Activated T-cell treated with anti-CD3 and anti-CD28 coated beads, Interleukin-2, amount 50 U/mL, for 24 hours (primary cell): ENCODE results near the gene SPEF2.

ENCODE experiments used
- DNase-seq: peaks from one replicate; pipeline ENCODE4 v3.0.0-alpha.2; 2020
- H3K27ac Mint-ChIP-seq: 2 replicates; pipeline ENCODE4 v1.8.0; 2020; ENCODE audit warnings: mild to moderate bottlenecking, mixed read lengths
- H3K27me3 Mint-ChIP-seq: 2 replicates; pipeline ENCODE4 v1.8.0; 2020; ENCODE audit warnings: mixed read lengths
- H3K36me3 Mint-ChIP-seq: 2 replicates; pipeline ENCODE4 v1.8.0; 2020; ENCODE audit warnings: low read depth, mixed read lengths
- H3K4me1 Mint-ChIP-seq: 2 replicates; pipeline ENCODE4 v1.8.0; 2020; ENCODE audit warnings: low read depth, mixed read lengths
- H3K4me3 Mint-ChIP-seq: 2 replicates; pipeline ENCODE4 v1.8.0; 2020; ENCODE audit warnings: mild to moderate bottlenecking, moderate library complexity, mixed read lengths
- H3K9me3 Mint-ChIP-seq: 2 replicates; pipeline ENCODE4 v1.8.0; 2020; ENCODE audit warnings: mixed read lengths

The SPEF2 gene

GRCh38 chr5:35771300-35771699 lies 153.6 kb downstream of the SPEF2 start:
- Mint-ChIP-seq H3K27ac (no peak overlapping the region), H3K4me1 (peaks cover 48% of the 10 kb centered on the region), H3K9me3 (no peaks in the 10 kb centered on the region), H3K27me3 (no peaks in the 10 kb centered on the region), H3K36me3 (no peaks in the 10 kb centered on the region), H3K4me3 (no peak overlapping the region)
- no peak for DNase-seq

GRCh38 chr5:35771839-35772238 lies 154.2 kb downstream of the SPEF2 start:
- no peaks in the 10 kb centered on the region for H3K9me3 Mint-ChIP-seq
- peaks cover 53% of the 10 kb centered on the region for H3K4me1 Mint-ChIP-seq
- H3K36me3 Mint-ChIP-seq, result no peaks in the 10 kb centered on the region
- H3K27ac Mint-ChIP-seq, result no peak overlapping the region
- DNase-seq, result no peak
- no peak overlapping the region for H3K4me3 Mint-ChIP-seq
- no peaks in the 10 kb centered on the region for H3K27me3 Mint-ChIP-seq

GRCh38 chr5:35773967-35774366 lies 156.3 kb downstream of the SPEF2 start:
- Mint-ChIP-seq H3K27me3 (no peaks in the 10 kb centered on the region), H3K27ac (peak overlapping the region; percentile 84), H3K4me1 (peaks cover 71% of the 10 kb centered on the region), H3K36me3 (peaks cover 2% of the 10 kb centered on the region), H3K9me3 (no peaks in the 10 kb centered on the region), H3K4me3 (no peak overlapping the region)
- DNase-seq, result no peak

GRCh38 chr5:35776757-35777156 lies 159.1 kb downstream of the SPEF2 start:
- no peaks in the 10 kb centered on the region for H3K9me3 Mint-ChIP-seq
- H3K4me3 Mint-ChIP-seq, result no peak overlapping the region
- no peak for DNase-seq
- H3K4me1 Mint-ChIP-seq, result peaks cover 85% of the 10 kb centered on the region
- H3K27me3 Mint-ChIP-seq, result no peaks in the 10 kb centered on the region
- H3K27ac Mint-ChIP-seq, result peak overlapping the region; percentile 85
- peaks cover 2% of the 10 kb centered on the region for H3K36me3 Mint-ChIP-seq

- Mint-ChIP-seq H3K27me3 (no peaks in the 10 kb centered on the region), H3K27ac (peak overlapping the region; percentile 95), H3K4me1 (peaks cover 86% of the 10 kb centered on the region), H3K4me3 (peak overlapping the region; percentile 42), H3K9me3 (no peaks in the 10 kb centered on the region), H3K36me3 (peaks cover 2% of the 10 kb centered on the region)
- peak; percentile 67 for DNase-seq
Measured at GRCh38 chr5:35777358-35778087, 159.9 kb downstream of the SPEF2 start.

- no peak for DNase-seq
- H3K4me1 Mint-ChIP-seq, result peaks cover 91% of the 10 kb centered on the region
- H3K27me3 Mint-ChIP-seq, result no peaks in the 10 kb centered on the region
- H3K9me3 Mint-ChIP-seq, result no peaks in the 10 kb centered on the region
- peaks cover 2% of the 10 kb centered on the region for H3K36me3 Mint-ChIP-seq
- peak overlapping the region; percentile 95 for H3K27ac Mint-ChIP-seq
- H3K4me3 Mint-ChIP-seq, result no peak overlapping the region
Measured at GRCh38 chr5:35778259-35778769, 160.7 kb downstream of the SPEF2 start.

- Mint-ChIP-seq H3K4me3 (peak overlapping the region; percentile 39), H3K27me3 (no peaks in the 10 kb centered on the region), H3K4me1 (peaks cover 90% of the 10 kb centered on the region), H3K27ac (peak overlapping the region; percentile 87), H3K36me3 (peaks cover 2% of the 10 kb centered on the region), H3K9me3 (no peaks in the 10 kb centered on the region)
- DNase-seq, result peak; percentile 66
Measured at GRCh38 chr5:35780236-35780635, 162.6 kb downstream of the SPEF2 start.

- Mint-ChIP-seq H3K36me3 (peaks cover 4% of the 10 kb centered on the region), H3K27me3 (no peaks in the 10 kb centered on the region), H3K4me1 (peaks cover 88% of the 10 kb centered on the region), H3K27ac (peak overlapping the region; percentile 87), H3K4me3 (peak overlapping the region; percentile 39), H3K9me3 (no peaks in the 10 kb centered on the region)
- DNase-seq, result no peak
Measured at GRCh38 chr5:35781181-35781790, 163.6 kb downstream of the SPEF2 start.

GRCh38 chr5:35783551-35783950 lies 165.9 kb downstream of the SPEF2 start:
- peak overlapping the region; percentile 96 for H3K27ac Mint-ChIP-seq
- H3K4me3 Mint-ChIP-seq, result no peak overlapping the region
- DNase-seq, result no peak

GRCh38 chr5:35785601-35786085 lies 168.0 kb downstream of the SPEF2 start:
- H3K27ac Mint-ChIP-seq, result peak overlapping the region; percentile 98
- H3K36me3 Mint-ChIP-seq, result peaks cover 6% of the 10 kb centered on the region
- peaks cover 91% of the 10 kb centered on the region for H3K4me1 Mint-ChIP-seq
- H3K9me3 Mint-ChIP-seq, result no peaks in the 10 kb centered on the region
- H3K27me3 Mint-ChIP-seq, result no peaks in the 10 kb centered on the region
- H3K4me3 Mint-ChIP-seq, result peak overlapping the region; percentile 51
- peak; percentile 74 for DNase-seq

More at GRCh38 chr5:35783551-35783950, 165.9 kb downstream of the SPEF2 start:
- Mint-ChIP-seq H3K27me3 (no peaks in the 10 kb centered on the region), H3K36me3 (peaks cover 3% of the 10 kb centered on the region), H3K4me1 (peaks cover 90% of the 10 kb centered on the region), H3K9me3 (no peaks in the 10 kb centered on the region)

GRCh38 chr5:35788724-35789123 lies 171.1 kb downstream of the SPEF2 start:
- DNase-seq, result no peak
- no peak overlapping the region for H3K4me3 Mint-ChIP-seq
- H3K4me1 Mint-ChIP-seq, result peaks cover 92% of the 10 kb centered on the region
- H3K27ac Mint-ChIP-seq, result peak overlapping the region; percentile 15
- H3K27me3 Mint-ChIP-seq, result no peaks in the 10 kb centered on the region
- peaks cover 11% of the 10 kb centered on the region for H3K36me3 Mint-ChIP-seq
- peaks cover 7% of the 10 kb centered on the region for H3K9me3 Mint-ChIP-seq

GRCh38 chr5:35789732-35790456 lies 172.2 kb downstream of the SPEF2 start:
- no peaks in the 10 kb centered on the region for H3K27me3 Mint-ChIP-seq
- peaks cover 92% of the 10 kb centered on the region for H3K4me1 Mint-ChIP-seq
- peaks cover 7% of the 10 kb centered on the region for H3K9me3 Mint-ChIP-seq
- DNase-seq, result no peak
- peak overlapping the region; percentile 87 for H3K27ac Mint-ChIP-seq
- peak overlapping the region; percentile 35 for H3K4me3 Mint-ChIP-seq
- peaks cover 11% of the 10 kb centered on the region for H3K36me3 Mint-ChIP-seq

- Mint-ChIP-seq H3K36me3 (peaks cover 11% of the 10 kb centered on the region), H3K4me1 (peaks cover 93% of the 10 kb centered on the region), H3K4me3 (peak overlapping the region; percentile 11), H3K9me3 (peaks cover 7% of the 10 kb centered on the region), H3K27ac (peak overlapping the region; percentile 87), H3K27me3 (no peaks in the 10 kb centered on the region)
- no peak for DNase-seq
Measured at GRCh38 chr5:35790457-35790822, 172.8 kb downstream of the SPEF2 start.

- Mint-ChIP-seq H3K9me3 (peaks cover 7% of the 10 kb centered on the region), H3K27ac (peak overlapping the region; percentile 97), H3K4me3 (peak overlapping the region; percentile 51), H3K36me3 (peaks cover 15% of the 10 kb centered on the region), H3K4me1 (peaks cover 90% of the 10 kb centered on the region), H3K27me3 (no peaks in the 10 kb centered on the region)
- DNase-seq, result no peak
Measured at GRCh38 chr5:35794328-35794619, 176.6 kb downstream of the SPEF2 start.
